Coronary artery (tissue), 2 donors: ENCODE results near the gene UBE2G1.
"Not testable (repeated sequence)": the region's sequence is repeated elsewhere in the genome, so short reads cannot be mapped to it uniquely, and the experiment has no call there.

ENCODE experiments used
- DNase-seq: peaks from one replicate; pipeline ENCODE4 v3.0.0-alpha.2; 2017; ENCODE audit warnings: low spot score
- H3K27ac ChIP-seq, 2 donors: fragments of 200-600 bp; sonication (generic); one replicate each; pipeline ENCODE4 v1.5.1; 2016 to 2019
- H3K4me3 ChIP-seq: fragments of 200-600 bp; sonication (generic); 2 replicates; pipeline ENCODE4 v1.5.1; 2016; ENCODE audit warnings: mild to moderate bottlenecking, moderate library complexity
- CTCF ChIP-seq: fragments of 200-600 bp; sonication (generic); IDR thresholded peaks from one replicate; pipeline ENCODE4 v1.5.1; 2019; ENCODE audit warnings: antibody characterized with exemption

Gene UBE2G1

GRCh38 chr17:4263282-4264215 lies 102.9 kb downstream of the UBE2G1 start, which contains the start of gene ANKFY1:
Gene ANKFY1, minus strand, starts transcription at chr17:4263979. Its CDS starts 38 bp downstream, at chr17:4263941.
- no peak for TF ChIP-seq CTCF

GRCh38 chr17:4262703-4263102 lies 103.8 kb downstream of the UBE2G1 start:
- DNase-seq: no peak

More at GRCh38 chr17:4263282-4264215, 102.9 kb downstream of the UBE2G1 start, which contains the start of gene ANKFY1:
- Histone ChIP-seq H3K4me3 (peak within 1 kb of the TSS; percentile 97), H3K27ac (peak within 1 kb of the TSS; percentile 65 to 88)
- DNase-seq: peak; percentile 96

GRCh38 chr17:4261452-4261851 lies 105.0 kb downstream of the UBE2G1 start:
- H3K4me3 ChIP-seq: no peak overlapping the region
- no peak overlapping the region for H3K27ac ChIP-seq
- DNase-seq: no peak
- no peak for TF ChIP-seq CTCF

More at GRCh38 chr17:4262703-4263102, 103.8 kb downstream of the UBE2G1 start:
- H3K27ac ChIP-seq: peak overlapping the region in 1 of 2 donors; percentile 88
- TF ChIP-seq CTCF: no peak
- H3K4me3 ChIP-seq: peak overlapping the region; percentile 97

GRCh38 chr17:4258867-4259266 lies 107.6 kb downstream of the UBE2G1 start:
- Histone ChIP-seq H3K4me3 (no peak overlapping the region), H3K27ac (no peak overlapping the region)
- no peak for TF ChIP-seq CTCF
- no peak for DNase-seq

GRCh38 chr17:4256952-4257351 lies 109.5 kb downstream of the UBE2G1 start:
- H3K4me3 ChIP-seq: no peak overlapping the region
- H3K27ac ChIP-seq: no peak overlapping the region
- DNase-seq: no peak
- no peak for TF ChIP-seq CTCF

- not testable (repeated sequence) for DNase-seq, H3K4me3 ChIP-seq, H3K27ac ChIP-seq
These were observed 111.2 kb downstream of the UBE2G1 start for GRCh38 chr17:4255271-4255670.

- no peak overlapping the region for H3K4me3 ChIP-seq
- H3K27ac ChIP-seq: no peak overlapping the region
- TF ChIP-seq CTCF: no peak
- DNase-seq: no peak
These were observed 115.6 kb downstream of the UBE2G1 start for GRCh38 chr17:4250887-4251286.
